Activated CD8-positive, alpha-beta memory T cell treated with anti-CD3 and anti-CD28 coated beads for 48 hours (primary cell): Measurements from ENCODE around the gene PRUNE2.

Experiments
- DNase-seq, 3 experiments: peaks; one replicate each; pipeline ENCODE4 v3.0.0-alpha.2; 2020; ENCODE audit warnings: low read depth in 2 of 3, low spot score in 2 of 3

PRUNE2 gene

DNA sequence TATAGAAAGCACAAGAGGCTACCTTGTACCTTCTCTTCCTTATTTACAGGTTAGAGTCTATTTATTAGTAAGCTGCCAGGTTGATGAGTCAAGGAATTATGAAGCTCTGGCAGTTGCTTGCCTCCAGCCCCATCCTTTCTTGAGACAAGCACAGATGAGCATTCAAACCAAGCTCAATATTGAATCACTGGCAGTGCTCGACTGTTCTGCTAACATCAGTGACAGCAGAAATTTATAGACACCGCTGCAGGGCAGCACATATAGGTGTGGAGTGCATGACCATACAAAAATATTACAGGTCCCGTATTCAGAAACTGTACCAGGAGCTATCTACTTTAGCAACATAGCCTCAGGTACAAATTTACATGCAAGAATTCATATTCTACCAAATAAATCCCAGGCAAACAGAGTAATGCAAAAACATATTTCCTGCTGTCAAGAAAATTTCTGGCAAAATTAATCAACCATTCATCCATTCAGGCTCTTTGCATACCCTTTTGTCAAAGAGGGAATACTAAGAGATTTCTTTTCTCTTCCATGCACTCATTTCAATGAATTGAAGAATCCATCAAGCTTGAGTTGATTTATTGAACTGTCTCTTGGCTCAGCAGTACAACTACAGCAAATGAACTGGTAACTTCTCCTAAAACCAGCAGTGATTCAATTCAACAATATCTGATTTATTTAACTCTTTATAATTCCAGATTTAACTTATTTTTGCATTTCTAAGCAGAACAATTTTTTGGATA lies 168.6 kb downstream of the PRUNE2 start:
- no peak for DNase-seq

GRCh38 chr9:76734716-76735115 lies 171.2 kb downstream of the PRUNE2 start:
- DNase-seq: no peak

- DNase-seq: no peak
Observed at GRCh38 chr9:76733096-76733495, 172.8 kb downstream of the PRUNE2 start.

- DNase-seq: no peak
Observed at GRCh38 chr9:76732341-76732958, 173.5 kb downstream of the PRUNE2 start.

- no peak for DNase-seq
Observed at GRCh38 chr9:76730801-76731200, 175.1 kb downstream of the PRUNE2 start.

DNA sequence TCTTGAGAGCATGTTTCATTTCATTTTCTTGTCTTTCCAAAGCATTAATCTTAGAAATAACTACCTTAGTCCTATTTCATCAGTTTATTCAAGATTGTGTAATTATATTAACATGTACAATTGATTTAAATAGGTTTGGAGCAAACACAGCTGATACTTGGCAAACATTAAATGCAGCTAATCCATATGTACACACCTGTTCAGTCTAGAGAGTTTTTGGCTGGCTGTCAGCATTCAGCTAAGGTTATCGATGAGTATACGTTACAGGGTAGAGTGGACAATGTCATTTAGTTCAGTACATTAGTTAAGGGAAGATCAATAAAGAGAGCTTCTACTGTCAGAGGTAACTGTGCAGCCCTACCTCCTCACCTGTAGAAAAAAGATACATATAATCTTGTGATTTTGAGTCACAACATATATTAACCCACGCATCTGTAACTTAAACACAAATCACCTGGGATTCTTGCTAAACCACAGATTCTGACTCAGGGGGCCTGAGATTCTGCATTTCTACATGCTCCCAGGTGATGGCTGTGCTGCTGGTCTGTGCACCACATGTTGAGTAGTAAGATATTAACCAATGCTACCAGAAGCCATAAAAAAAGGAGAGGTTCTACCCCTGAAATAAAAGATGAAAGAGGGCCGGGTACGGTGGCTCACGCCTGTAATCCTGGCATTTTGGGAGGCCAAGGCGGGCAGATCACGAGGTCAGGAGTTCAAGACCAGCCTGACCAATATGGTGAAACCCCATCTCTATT lies 175.8 kb downstream of the PRUNE2 start:
- DNase-seq: no peak

GRCh38 chr9:76729116-76729515 lies 176.8 kb downstream of the PRUNE2 start:
- DNase-seq: no peak

- DNase-seq: no peak
Observed at GRCh38 chr9:76725885-76726284, 180.0 kb downstream of the PRUNE2 start.

GRCh38 chr9:76725011-76725546 lies 180.8 kb downstream of the PRUNE2 start:
- DNase-seq: no peak

DNA sequence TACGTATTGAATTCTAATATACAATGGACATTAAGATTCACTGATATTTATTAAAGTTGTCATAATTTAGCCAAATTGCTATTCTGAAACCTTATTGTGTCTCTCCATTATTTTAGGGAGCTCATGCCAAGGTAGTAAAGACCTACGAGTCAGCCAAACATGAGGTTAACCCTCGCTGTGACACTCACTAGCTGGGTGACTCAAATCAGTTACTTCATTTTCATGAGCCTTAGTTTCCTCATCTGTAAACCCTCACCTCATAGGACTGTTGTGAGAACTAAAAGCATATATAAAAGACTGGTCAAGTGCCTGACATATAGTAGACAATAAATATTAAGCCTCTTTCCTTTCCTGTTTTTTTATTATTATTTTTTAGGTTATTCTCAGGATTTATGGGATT lies 185.7 kb downstream of the PRUNE2 start:
- no peak for DNase-seq

DNA sequence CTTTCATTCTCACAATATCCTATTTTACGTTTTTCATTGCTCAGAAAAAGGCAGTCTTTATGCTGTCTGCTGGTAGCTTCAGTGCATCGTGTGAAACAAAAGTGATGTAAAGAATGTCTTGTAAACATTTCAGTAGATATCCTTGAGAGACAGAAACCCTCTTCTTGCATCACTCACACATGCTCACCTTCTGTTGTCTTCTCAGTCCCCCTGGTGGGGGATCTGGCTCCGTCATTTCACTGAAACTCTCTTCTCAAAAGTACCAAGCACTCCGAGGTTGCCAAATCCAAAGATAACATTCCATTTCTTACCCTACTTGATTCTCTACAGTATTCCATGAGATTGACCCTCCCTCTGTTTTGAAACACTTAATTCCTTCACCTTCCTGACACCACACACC lies 187.7 kb downstream of the PRUNE2 start:
- DNase-seq: no peak

- no peak for DNase-seq
Observed at GRCh38 chr9:76717613-76718012, 188.3 kb downstream of the PRUNE2 start.

- DNase-seq: no peak
Observed at GRCh38 chr9:76717176-76717575, 188.7 kb downstream of the PRUNE2 start.

DNA sequence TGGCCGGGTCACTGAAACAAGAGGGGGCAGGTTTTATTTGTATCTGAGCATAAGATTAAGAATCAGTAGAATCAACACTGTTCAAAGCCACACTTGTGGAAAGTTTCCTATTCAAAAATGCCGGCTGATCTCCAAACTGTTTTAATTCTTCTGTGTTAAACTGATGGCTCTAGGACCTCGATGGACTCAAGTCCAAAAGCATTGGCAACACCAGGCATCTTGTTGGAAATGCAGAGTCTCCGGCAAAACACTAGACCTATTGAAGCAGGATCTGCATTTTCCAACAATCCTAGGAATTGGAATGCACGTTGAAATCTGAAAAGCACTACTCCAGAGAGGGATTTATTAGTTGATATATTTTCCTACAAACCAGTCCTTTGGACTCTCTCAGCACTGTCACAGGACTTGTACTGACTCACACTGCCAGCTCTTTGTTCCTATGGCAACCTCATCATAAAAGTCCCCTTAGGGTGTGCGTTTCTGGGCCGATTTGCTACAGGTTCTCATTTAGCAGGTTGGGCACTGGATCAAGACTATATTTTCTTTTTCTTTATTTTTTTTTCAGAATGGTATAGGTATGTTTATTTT lies 189.7 kb downstream of the PRUNE2 start:
- no peak for DNase-seq

- no peak for DNase-seq
Observed at GRCh38 chr9:76713381-76713780, 192.5 kb downstream of the PRUNE2 start.

GRCh38 chr9:76709020-76709419 lies 196.9 kb downstream of the PRUNE2 start:
- no peak for DNase-seq

DNA sequence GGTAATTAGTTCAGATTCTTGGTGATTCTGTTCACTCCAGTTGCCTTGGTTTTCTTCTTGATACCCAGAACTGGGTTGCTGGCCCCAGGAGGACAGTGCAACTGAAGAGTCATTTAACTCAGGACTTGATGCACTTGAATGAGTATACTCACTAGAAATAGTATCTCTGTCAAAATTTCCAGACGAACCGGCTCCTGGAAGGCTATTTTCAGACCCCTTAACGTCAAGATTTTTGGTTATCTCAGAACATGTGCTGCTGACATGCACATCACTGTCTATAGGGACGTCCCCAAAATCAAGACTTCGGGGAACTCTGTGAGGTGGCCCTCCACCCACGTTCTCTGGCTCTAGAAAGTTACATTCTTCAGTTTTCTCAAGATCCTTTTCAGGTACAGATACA lies 198.4 kb downstream of the PRUNE2 start:
- DNase-seq: no peak

GRCh38 chr9:76704593-76705204 lies 201.2 kb downstream of the PRUNE2 start:
- no peak for DNase-seq

DNA sequence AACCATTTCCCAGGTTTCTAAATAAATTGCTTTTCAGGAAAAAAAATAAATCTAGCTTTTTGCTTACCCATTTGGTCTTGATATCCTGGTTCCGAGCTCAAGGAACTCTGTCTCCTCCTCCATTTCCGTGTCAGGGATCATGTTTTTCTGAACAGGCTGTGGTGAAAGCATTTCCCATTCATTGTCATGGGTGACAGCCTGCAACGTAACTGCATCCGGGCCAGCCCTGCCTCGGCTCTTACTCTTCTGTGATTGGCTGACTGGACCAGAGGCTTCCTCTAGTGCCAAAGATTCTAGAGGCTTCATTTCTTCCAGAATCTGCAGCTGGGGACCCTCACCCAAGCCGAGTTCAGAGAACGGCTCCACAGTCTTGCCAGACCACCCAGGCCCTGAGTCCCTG lies 202.6 kb downstream of the PRUNE2 start:
- no peak for DNase-seq

DNA sequence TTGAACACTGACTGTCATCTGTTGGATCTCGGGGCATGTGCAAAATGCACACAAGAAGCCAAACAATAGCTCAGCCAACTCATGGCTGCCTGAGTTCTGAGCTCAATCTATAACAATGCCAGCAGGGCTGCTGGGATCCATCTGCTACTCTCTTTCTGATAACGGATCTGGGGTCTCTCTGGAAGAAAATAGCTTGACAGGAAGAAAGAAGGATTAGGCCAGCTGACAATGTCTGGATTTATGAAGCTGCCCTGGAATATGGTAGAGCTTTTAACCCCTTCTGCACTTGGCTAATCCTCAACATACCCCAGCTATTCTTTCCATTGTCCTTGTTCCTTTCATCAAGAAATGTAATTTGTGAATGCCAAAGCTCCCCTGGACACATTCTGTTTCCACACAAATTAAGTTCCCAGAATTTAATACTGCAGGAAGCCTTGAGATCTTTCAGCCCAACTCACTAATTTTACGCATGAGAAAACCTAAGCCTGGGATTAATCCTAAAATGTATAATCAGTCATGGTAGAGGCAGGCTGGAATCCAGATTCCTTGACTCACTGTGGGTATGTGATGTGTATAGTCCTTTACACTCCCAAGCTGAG lies 204.4 kb downstream of the PRUNE2 start:
- no peak for DNase-seq

DNA sequence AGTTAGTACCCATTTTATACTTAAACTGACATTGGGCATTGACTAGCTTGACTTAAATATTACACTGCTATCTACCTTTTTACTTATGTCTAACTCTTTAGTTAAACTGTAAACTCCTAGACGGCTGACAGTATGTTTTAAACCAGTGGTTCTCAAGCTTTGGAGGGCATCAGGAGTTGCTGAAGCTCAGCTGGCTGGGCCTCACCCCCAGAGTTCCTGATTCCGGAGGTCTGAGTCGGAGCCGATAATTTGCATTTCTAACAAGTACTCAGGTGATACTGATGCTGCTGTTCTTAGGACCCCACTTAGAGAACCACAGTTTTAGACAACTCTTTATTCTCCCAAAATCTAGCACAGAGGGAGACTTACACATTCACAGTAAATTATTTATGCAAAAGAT lies 205.0 kb downstream of the PRUNE2 start:
- no peak for DNase-seq
